Measurements from ENCODE around the gene TBC1D22A. TPM values are rescaled to one million over a fixed set of nuclear protein-coding genes. Genes with fewer than 3 reads are reported as not detected.

The TBC1D22A gene
- total and polyA plus RNA-seq, 10 of the 15 experiments (the other 5 are each of a cell fraction or from before 2014, with no cell fraction given): 0.63 to 44.7 (median 27.4) TPM

- FAIRE-seq (no peak), ATAC-seq (no peak), DNase-seq (ENCODE audit: low read depth, low spot score) (no peak)
- no peak overlapping the region for H3K9ac ChIP-seq (ENCODE audit: control insufficient read depth, insufficient read depth, low read length)
- no peaks in the 10 kb centered on the region for H3K9me3 ChIP-seq (replicated peaks; ENCODE audit: control insufficient read depth, insufficient read depth, low read length)
- H3K27me3 ChIP-seq (replicated peaks in 1 of 2; ENCODE audit: control insufficient read depth in 2 of 2, insufficient read depth in 2 of 2, low read length in 1 of 2): no peaks in the 10 kb centered on the region
- ChIA-PET RAD21 (ENCODE audit: unreplicated experiment) (no interaction called here), POLR2A (no interaction called here), CTCF (no interaction called here), SMC1A (ENCODE audit: uncharacterized antibody, unreplicated experiment) (no interaction called here)
- intact Hi-C loops (cut with micrococcal nuclease; ENCODE audit: unreplicated experiment): no loop called here
- no peak overlapping the region for H3K27ac ChIP-seq (ENCODE audit: control insufficient read depth, insufficient read depth)
- H3K4me2 ChIP-seq (ENCODE audit: control insufficient read depth, insufficient read depth): no peak overlapping the region
- no peak for TF ChIP-seq ZBED1 (IDR thresholded peaks at IDR 0.05; ENCODE audit: borderline replicate concordance)
- TF ChIP-seq, protein P1, sequence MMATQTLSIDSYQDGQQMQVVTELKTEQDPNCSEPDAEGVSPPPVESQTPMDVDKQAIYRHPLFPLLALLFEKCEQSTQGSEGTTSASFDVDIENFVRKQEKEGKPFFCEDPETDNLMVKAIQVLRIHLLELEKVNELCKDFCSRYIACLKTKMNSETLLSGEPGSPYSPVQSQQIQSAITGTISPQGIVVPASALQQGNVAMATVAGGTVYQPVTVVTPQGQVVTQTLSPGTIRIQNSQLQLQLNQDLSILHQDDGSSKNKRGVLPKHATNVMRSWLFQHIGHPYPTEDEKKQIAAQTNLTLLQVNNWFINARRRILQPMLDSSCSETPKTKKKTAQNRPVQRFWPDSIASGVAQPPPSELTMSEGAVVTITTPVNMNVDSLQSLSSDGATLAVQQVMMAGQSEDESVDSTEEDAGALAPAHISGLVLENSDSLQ (IDR thresholded peaks at IDR 0.05): no peak
- TF ChIP-seq E2F4 (IDR thresholded peaks at IDR 0.05; ENCODE audit: low read depth, low read length): no peak
- no peak for TF ChIP-seq ATF3 (IDR thresholded peaks at IDR 0.05; ENCODE audit: borderline replicate concordance, extremely low read depth, low read depth, low read length)
- no peak for TF ChIP-seq FOXK2 (IDR thresholded peaks at IDR 0.05)
- no peak for TF ChIP-seq PAX5 (IDR thresholded peaks at IDR 0.05; ENCODE audit: borderline replicate concordance, low read depth, low read length)
- TF ChIP-seq SP1 (IDR thresholded peaks at IDR 0.05; ENCODE audit: low read depth, low read length): no peak
- no peak for TF ChIP-seq MTA2 (IDR thresholded peaks at IDR 0.05; ENCODE audit: low read depth)
- no peak for TF ChIP-seq ELK1 (IDR thresholded peaks at IDR 0.05; ENCODE audit: low read depth, low read length)
- TF ChIP-seq JUND (IDR thresholded peaks at IDR 0.05; ENCODE audit: low read depth, low read length): no peak
- no peak for TF ChIP-seq SPI1 (IDR thresholded peaks at IDR 0.05; ENCODE audit: borderline replicate concordance, insufficient read depth, low read depth, low read length)
- no peak for TF ChIP-seq RBBP5 (conservative IDR thresholded peaks at IDR 0.05)
- no peak for TF ChIP-seq CHD2 (IDR thresholded peaks at IDR 0.05; ENCODE audit: borderline replicate concordance, low read depth, low read length)
- TF ChIP-seq, protein P2, sequence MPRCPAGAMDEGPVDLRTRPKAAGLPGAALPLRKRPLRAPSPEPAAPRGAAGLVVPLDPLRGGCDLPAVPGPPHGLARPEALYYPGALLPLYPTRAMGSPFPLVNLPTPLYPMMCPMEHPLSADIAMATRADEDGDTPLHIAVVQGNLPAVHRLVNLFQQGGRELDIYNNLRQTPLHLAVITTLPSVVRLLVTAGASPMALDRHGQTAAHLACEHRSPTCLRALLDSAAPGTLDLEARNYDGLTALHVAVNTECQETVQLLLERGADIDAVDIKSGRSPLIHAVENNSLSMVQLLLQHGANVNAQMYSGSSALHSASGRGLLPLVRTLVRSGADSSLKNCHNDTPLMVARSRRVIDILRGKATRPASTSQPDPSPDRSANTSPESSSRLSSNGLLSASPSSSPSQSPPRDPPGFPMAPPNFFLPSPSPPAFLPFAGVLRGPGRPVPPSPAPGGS (IDR thresholded peaks at IDR 0.05; ENCODE audit: borderline replicate concordance, insufficient read depth, low read depth, low read length, poor library complexity, severe bottlenecking): no peak
- no peak for TF ChIP-seq BRCA1 (IDR thresholded peaks at IDR 0.05; ENCODE audit: low read depth, low read length)
- TF ChIP-seq ASH2L (IDR thresholded peaks at IDR 0.05; ENCODE audit: borderline replicate concordance, low read depth): no peak
- no peak for TF ChIP-seq PBX3 (IDR thresholded peaks at IDR 0.05; ENCODE audit: insufficient replicate concordance, low read depth, low read length)
- TF ChIP-seq NFYA (IDR thresholded peaks at IDR 0.05; ENCODE audit: borderline replicate concordance, low read depth, low read length): no peak
- no peak for TF ChIP-seq IKZF2 (IDR thresholded peaks at IDR 0.05)
- H2AFZ ChIP-seq (ENCODE audit: control insufficient read depth, low read depth, low read length): no peak overlapping the region
- in situ Hi-C loops (cut with MboI): no loop called here
- peaks cover 13 to 22% of the 10 kb centered on the region in 2 experiments for H3K36me3 ChIP-seq (ENCODE audit: control insufficient read depth in 2 of 2, insufficient read depth in 2 of 2, low read length in 1 of 2)
- H3K79me2 ChIP-seq (ENCODE audit: control insufficient read depth, insufficient read depth, low read length): no peaks in the 10 kb centered on the region
- H3K4me3 ChIP-seq: no peak overlapping the region
- no peaks in the 10 kb centered on the region for H3K4me1 ChIP-seq (ENCODE audit: control insufficient read depth, insufficient read depth, low read length)
- no TSS peak for BruUV-seq (replicated peaks)
- no peaks in the 10 kb centered on the region; the same call in 1 of the 2 replicates for H4K20me1 ChIP-seq (ENCODE audit: control insufficient read depth, insufficient read depth)
- WGBS (ENCODE audit: insufficient coverage, insufficient replicate concordance, low lambda C conversion rate, missing lambda C conversion rate): 97% methylated on average over 15 of the region's 15 CpGs
Measured at GRCh38 chr22:46908641-46909107, 146.2 kb downstream of the TBC1D22A start.

Data from GM12878 (cell line).